GF-D8 (cell line): ENCODE measurements around the gene BMP5.
"Not testable (repeated sequence)": the region's sequence is repeated elsewhere in the genome, so short reads cannot be mapped to it uniquely, and the experiment has no call there.

Source experiments
- DNase-seq: peaks from one replicate; lab custom pipeline; 2025; lab: John Stamatoyannopoulos, UW

BMP5 gene

GRCh38 chr6:55875400-55875799 is at the start of gene BMP5:
Gene BMP5 (minus strand): TSS chr6:55875590. CDS start chr6:55874865, 725 bp downstream.
- DNase-seq = no peak

GRCh38 chr6:55922406-55922805 is 47.0 kb upstream of the BMP5 start:
- DNase-seq = no peak

GRCh38 chr6:55919716-55920308 is 44.4 kb upstream of the BMP5 start:
- DNase-seq = no peak

GRCh38 chr6:55918639-55919038 is 43.2 kb upstream of the BMP5 start:
- no peak for DNase-seq

- DNase-seq = no peak
Observed at GRCh38 chr6:55917751-55918415, 42.5 kb upstream of the BMP5 start.

- DNase-seq = no peak
Observed at GRCh38 chr6:55916188-55916587, 40.8 kb upstream of the BMP5 start.

GRCh38 chr6:55913228-55914195 is 38.1 kb upstream of the BMP5 start:
- DNase-seq = no peak

- DNase-seq = not testable (repeated sequence)
Observed at GRCh38 chr6:55910466-55910865, 35.1 kb upstream of the BMP5 start.

- DNase-seq = not testable (repeated sequence)
Observed at GRCh38 chr6:55909911-55910310, 34.5 kb upstream of the BMP5 start.

GRCh38 chr6:55902796-55903195 is 27.4 kb upstream of the BMP5 start:
- DNase-seq = no peak

GRCh38 chr6:55901765-55902270 is 26.4 kb upstream of the BMP5 start:
- DNase-seq = no peak

GRCh38 chr6:55898342-55898741 is 23.0 kb upstream of the BMP5 start:
- no peak for DNase-seq

GRCh38 chr6:55897346-55897745 is 22.0 kb upstream of the BMP5 start:
- DNase-seq = no peak

- DNase-seq = no peak
Observed at GRCh38 chr6:55895972-55896730, 20.8 kb upstream of the BMP5 start.

- no peak for DNase-seq
Observed at GRCh38 chr6:55892749-55893357, 17.5 kb upstream of the BMP5 start.

GRCh38 chr6:55888917-55889316 is 13.5 kb upstream of the BMP5 start:
- no peak for DNase-seq

GRCh38 chr6:55886185-55886836 is 10.9 kb upstream of the BMP5 start:
- no peak for DNase-seq

GRCh38 chr6:55882718-55883569 is 7.6 kb upstream of the BMP5 start:
- no peak for DNase-seq

GRCh38 chr6:55877283-55877682 is 1.9 kb upstream of the BMP5 start:
- no peak for DNase-seq

GRCh38 chr6:55874316-55874715 is 1.1 kb downstream of the BMP5 start:
- DNase-seq = no peak
